ENCODE measurements around the gene FCER1G.
"Not testable (repeated sequence)": the region's sequence is repeated elsewhere in the genome, so short reads cannot be mapped to it uniquely, and the experiment has no call there.

Gene FCER1G

DNA sequence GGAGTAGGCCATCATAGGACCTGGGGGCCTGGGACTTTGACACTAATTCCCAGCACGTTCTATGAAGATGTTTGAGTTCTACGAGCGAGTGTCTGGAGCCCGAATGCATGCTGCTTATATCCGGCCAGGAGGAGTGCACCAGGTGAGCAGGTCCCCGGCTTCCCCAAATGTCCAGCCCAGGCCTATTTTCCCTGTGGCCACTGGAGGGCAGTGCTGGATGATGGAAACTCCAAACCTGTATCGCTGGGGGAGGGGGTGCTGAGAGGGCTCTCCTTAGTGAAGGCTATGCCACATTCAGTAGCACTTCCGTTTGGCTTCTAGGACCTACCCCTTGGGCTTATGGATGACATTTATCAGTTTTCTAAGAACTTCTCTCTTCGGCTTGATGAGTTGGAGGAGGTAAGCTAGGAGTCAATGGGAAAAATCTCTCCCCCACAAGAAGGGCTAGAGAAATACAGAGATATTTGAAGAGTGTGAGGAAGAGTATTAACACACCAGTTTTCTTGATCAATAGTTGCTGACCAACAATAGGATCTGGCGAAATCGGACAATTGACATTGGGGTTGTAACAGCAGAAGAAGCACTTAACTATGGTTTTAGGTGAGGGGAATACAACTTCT is 5.2 kb upstream of the FCER1G start:
- peak; percentile 56 for DNase-seq

DNA sequence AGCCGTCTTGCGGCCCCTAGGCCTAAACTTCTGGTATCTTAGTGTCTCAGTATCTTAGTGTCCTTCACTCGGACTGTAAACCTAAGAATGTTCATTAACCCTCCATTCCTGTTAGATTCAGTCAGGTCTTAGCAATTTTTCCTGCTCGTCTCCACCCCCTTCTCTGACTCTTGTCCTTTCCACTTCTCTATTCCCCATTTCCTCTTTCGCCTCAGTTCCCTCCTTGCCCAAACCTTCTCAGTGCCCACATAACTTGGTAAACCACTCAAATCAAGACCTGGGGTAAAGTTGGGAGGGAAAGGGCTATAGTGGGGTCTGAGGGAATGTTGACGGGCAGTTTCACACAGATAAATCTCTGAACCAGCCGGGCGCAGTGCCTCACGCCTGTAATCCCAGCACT is 726 bp upstream of the FCER1G start:
- DNase-seq: no peak

DNA sequence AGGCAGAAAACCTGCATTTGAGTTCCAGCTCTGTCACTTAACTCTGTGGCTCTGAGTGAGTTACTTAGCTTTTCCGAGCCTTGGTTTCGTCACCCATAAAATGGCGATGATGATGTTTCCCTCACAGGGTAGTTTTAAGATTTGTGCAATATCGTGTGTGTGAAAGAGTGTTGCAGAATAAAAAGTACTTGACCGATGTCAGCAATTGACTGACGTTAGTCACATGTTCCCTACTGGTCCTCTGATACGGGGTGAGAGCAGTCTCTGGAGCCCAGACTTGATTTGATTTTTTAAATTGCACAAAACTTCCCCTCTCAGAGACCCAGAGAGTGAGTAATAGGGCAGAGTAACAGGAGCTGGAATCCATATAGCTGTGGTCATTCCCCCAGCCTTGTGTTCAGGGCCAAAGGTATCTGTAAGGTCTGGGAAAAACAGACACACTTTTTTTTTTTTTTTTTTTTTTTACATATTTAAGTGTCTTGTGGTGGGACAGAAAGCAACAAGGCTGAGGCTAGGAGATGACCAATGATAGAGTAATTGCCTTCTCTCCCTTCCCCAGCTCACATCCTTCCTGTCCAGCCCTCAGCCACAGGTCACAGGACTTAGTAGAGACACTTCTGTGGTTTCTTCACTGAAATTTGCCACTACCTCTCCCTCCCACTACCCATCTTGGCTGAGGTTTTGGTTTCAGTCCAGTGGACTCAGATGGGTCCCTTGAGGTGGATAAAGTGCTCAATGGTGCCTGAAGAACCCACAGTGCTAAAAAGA is 2.0 kb downstream of the FCER1G start:
- no peak for DNase-seq

DNA sequence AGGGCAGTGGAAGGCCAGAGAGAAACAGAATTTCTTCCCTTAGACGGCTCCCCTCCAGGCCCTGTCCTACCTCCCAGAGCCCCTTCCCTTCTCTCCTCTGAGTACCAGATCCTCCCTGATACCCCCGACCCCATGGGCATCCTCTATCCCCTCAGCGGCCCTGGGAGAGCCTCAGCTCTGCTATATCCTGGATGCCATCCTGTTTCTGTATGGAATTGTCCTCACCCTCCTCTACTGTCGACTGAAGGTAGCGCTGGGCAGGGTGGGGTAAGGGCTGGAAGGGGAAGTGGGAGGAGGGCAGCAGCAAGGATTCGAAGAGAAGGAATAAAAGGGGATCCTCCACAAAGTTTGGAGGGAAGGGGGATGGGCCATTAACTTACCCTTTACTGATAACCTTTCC is 2.7 kb downstream of the FCER1G start:
- DNase-seq: no peak

DNA sequence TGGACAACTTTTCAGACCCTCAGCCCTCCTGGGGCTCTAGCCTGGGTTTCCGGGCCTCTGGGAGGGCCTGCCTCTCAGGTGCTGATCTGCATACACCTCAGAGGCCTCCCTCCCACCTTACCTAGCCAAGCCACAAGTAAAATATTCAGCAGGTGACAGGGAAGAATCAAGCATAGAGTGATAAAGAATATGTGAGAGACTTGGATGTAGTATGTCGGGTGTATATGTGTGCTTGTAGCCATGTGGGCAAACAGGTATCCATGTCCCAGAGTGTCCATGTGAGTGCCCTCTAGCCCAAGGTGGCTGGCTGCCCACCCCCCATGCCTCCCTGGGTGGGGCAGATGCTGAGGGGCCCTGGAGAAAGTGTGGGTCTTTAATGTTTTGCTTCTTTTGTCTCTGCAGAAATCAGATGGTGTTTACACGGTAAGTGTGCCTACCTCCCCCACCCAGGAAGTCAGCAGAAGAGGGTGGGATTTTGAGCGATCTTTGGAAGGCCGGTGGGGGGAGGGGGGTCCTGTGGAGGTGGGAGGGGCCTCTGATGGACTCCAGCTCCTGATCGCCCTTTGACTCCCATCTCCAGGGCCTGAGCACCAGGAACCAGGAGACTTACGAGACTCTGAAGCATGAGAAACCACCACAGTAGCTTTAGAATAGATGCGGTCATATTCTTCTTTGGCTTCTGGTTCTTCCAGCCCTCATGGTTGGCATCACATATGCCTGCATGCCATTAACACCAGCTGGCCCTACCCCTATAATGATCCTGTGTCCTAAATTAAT is 3.4 kb downstream of the FCER1G start:
- no peak for DNase-seq

DNA sequence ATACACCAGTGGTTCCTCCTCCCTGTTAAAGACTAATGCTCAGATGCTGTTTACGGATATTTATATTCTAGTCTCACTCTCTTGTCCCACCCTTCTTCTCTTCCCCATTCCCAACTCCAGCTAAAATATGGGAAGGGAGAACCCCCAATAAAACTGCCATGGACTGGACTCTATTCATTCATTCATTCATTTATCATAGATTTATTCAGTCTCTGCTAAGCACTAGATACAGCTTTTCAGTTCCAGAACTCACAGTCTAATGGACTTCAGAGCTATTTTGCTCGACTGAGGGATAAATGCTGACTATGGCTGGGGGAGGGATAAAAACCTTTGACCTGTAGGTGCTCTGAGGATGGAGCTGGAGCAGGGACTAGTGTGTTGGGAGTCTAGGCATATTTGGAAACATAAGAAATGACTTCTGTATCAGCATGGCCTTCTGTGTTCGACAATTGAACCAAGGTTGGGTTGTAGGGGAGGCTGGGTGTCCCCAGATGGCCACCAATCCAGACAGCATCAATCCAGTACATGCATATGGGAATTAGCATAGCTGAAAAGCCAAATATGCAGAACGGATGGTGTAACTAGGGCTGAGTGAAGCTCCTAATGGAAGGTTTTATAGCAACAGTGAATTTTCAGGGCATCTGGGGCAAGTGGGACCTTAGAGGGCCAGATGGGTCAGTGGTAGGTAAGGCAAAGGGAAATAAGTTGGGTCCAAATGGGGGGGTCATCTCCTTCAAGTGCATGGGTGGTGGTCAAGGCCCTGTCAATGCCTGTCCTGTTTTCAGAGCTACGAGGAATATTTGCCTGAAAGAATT is 4.2 kb downstream of the FCER1G start:
- DNase-seq: no peak

DNA sequence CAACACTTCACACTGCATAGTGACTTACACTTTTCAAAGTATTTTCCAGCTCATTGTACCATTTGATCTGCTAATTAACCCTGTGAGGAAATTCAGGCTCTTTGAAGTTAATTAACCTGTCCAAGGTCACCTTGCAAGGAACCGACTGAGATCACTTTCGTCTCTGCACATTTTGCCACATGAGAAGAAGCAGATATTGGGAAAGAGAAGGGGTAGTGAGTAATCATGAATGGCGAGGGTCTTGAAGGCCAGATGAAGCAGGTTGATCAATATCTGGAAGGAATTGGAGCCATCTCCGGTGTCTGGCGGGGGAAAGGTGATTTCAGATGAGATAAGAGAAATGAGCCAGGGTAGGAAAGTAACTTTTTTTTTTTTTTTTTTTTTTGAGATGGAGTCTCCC is 4.9 kb downstream of the FCER1G start:
- no peak for DNase-seq

DNA sequence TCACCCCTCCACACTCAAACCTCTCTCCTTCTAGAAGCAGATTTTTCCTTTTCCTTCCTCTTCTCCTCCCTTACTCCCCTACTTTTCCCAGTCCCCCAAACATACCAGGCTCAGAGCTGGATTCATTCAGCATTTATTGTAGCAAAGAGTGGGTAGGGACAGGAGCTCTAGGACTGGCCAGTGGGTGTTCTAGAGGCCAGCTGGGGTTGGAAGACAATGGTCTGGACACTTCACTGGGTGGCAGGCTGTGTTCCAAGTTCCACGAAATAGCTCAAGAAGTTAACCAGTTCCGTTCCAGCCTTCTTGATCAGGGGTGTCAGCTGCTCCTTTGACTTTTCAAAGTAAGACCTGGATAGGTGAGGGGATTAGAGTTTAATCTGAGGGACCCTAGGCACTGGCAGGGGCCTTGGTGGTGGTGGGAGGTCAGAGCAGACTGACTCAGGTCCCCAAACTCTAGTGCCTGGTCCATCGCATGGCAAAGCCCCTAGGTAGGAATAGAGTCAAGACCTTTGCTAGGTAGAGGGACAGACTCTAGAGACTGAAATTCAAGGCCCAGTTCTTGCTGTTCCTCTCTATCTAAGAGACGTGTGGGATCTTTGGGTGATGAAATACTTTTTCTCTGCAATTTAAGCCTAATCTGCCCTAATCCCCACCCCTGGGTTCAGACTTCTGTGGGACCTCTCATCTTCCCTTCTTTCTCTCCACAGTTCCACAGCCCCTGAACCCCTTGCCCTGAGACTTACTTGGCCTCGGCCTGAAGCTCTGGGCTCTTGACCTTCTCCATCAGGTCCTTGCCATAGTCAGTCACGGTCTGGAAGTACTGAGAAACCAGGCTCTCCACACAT is 7.3 kb downstream of the FCER1G start:
- DNase-seq: no peak

DNA sequence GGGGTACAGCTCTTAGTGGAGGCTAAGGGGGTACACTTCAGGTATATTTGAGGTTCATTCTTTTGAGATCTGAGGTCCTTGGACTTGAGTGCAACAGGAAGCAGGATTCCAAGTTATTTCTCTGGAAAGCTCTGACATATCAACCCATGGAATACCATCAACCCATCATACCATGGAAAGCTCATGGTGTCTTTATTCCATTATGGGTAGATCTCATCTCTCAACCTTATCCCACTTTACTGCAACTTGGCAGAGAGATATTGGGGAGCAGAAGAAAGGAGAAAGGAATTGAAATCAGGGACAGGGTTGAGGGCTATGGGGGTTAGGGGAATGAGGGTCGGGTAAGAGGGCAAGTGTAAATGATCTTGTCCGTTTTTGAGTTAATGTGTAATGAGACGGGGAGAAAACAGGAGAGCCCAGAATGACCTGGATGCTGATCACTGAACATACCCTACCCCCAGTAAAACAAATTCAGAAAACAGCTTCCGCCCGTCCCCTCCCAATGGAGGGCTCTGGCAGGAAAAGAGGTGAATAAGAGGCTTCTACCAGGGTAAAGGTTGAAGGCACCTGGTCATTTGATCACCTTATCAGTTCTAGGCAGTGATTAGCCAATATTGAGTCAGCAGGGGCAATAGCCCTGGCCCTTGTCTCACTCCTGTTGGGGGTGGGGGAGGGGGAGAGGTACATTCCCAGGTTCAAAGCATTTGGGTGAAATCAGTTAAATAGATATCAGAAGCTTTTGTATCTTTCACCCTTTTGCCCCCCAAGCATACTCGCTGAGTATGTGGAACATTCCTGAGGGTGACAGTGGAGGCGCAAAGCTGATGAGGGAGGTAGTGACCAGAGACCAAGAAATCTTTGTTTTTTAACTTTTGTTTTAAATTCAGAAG is 9.0 kb downstream of the FCER1G start:
- DNase-seq: no peak

DNA sequence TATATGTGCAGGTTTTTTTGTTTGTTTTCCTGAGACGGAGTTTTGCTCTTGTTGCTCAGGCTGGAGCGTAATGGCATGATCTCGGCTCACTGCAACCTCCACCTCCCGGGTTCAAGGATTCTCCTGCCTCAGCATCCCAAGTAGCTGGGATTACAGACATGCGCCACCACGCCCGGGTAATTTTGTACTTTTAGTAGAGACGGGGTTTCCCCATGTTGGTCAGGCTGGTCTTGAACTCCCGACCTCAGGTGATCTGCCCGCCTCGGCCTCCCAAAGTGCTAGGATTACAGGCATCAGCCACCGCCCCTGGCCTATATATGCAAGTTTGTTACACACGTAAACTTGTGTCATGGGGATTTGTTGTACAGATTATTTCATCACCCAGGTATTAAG is 9.6 kb downstream of the FCER1G start:
- DNase-seq: not testable (repeated sequence)

DNA sequence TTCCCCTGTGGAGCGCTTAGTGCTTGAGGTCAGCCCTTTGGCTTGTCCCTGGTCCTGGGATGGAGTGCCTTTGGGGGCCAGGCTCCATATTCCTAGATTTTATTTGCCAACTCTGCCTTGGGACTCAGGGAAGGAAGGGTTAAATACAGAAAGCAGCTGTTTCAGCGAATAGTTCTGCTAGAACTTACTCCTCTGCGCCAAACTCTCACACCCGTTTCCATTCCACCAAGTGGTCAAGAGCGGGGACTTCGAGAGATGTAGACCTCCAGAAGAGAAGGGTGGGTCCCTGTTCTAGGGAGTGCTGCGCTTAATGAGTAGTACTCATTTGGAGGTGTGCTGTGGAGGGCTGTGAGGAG is 10.1 kb downstream of the FCER1G start:
- no peak for DNase-seq

DNA sequence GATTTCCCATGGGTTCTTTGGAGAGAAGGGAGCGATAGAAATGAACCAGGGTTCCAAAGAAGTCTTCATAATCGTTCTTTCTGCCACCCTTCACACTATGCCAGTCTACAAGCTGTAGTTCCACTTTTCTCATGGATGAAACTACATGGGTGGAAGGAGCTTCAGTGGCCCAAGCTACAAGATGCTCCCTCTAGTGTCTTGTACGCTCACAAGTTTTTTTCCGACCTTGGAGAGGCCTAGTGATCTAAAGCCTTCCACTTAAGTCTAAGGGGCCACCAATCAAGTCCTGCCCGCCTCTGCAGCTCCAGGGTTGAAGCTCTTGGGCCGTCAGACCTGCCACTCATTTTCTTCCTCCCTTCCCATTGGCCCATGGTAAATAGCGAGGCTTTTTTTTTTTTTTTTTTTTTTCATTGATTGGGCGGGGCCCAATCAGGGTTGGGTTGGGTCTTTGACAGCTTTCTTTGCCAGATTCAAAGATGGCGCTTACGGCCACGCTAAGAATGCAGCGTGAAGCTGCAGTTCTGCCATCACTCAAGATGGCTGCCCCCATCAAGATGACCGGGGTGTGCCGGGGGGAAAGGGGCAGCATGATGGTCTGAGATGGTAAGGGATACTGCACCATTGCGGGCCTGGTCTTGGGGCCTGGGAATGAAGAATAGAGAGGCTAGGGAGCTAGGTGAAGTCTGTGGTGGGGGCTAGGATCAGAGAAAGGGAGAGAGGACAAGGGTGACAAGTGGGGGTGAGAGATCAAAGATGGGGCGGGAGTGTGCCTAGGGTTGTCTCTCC is 10.6 kb downstream of the FCER1G start, which contains the start of gene TOMM40L:
TSS of gene TOMM40L (plus strand) at position 527 of the 786 bp plus-strand sequence. CDS start 430 bp downstream, outside the sequence.
- DNase-seq: peak; percentile 75

DNA sequence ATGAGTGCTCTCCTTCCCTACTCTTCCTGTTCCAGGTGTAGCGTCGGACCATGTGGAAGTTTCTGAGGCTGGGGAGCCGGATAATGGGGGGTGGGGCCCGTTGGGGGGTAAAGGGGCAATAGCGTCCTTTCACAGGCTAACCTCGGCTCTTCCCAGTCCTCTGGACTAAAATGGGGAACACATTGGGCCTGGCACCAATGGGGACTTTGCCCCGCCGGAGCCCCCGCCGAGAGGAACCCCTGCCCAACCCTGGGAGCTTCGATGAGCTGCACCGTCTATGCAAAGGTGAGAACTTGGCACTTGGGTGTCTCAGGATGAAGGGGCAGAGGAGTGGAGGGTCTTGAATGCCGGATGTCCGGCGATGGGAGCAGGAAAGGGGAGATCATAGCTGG is 11.2 kb downstream of the FCER1G start:
- no peak for DNase-seq

DNA sequence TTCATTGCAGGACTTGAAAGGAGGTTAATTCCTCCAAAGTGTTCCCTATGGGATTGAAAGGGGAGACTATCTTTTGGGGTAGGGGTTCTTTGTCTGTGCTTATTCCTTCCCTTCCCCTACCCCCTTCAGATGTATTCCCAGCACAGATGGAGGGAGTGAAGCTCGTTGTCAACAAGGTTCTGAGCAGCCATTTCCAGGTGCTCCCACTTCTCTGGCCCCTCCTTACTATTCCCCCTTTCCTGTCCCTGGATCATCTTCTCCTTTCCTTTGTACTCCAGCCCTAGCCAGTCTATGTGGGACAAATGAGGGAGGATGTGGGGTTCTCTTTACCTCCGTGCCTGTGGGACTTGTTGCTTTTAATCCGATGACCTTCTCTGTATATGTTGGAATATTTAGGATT is 11.7 kb downstream of the FCER1G start:
- no peak for DNase-seq

DNA sequence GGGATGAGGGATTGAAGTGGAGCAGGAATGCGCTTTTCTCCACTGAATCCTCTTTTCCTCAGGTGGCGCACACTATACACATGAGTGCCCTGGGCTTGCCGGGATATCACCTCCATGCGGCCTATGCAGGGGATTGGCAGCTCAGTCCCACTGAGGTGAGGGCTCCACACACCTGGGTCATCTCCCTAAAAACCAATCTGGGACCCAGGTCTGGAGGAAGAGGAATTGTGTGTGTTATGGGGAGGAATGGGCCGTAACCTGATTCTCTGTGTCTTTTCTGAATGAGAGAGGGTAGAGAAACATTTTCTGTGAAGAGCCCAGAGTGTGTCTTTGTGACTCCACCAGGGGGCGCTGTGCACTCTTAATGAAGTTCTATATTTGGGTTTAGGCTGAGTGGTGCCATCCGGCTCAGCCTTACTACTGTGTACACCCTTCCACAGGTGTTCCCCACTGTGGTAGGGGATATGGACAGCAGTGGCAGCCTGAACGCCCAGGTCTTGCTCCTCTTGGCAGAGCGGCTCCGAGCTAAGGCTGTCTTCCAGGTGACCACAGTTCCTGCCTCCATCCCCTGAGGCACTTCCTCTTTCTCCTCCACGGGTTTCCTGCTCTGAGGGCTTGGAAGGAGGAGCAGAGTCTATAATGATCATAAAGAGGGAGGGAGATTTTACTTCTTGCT is 12.2 kb downstream of the FCER1G start:
- peak; percentile 94 for DNase-seq

DNA sequence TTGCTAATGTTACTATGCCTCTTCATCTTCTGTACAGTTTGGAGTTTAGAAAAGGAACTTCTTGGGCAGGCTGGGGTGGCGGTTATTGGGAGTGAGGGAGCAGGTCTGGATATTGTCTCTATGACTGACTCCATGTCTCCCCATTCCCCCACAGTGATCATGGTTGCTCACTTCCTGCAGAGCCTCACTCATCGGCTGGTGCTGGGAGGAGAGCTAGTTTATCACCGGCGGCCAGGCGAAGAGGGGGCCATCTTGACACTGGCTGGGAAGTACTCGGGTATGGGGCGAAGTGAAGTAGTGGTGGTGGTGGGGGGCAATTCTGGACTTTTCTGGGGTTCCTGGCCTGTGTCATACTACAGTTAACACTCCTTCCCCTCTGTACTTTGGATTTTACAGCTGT is 12.9 kb downstream of the FCER1G start:
- no peak for DNase-seq

DNA sequence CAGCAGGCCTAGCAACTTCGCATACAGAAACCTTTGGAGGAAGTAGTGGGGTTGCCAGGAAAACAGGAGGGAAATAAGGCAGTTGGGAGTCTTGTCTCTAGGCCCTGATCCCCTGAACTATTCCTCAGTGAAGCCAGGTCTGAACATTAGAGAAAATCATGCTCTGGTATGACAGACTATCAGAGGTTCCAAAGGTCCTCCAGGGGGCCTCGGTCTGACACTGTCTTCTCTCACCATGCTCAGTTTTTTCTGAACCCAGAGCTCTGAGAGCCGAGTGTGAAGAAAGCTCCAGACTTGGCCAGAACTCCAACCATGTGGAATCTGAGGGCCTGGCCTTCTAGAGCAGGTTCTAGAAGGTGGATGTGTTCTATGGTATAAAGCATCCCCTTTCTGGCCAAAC is 14.8 kb downstream of the FCER1G start:
- DNase-seq: no peak

DNA sequence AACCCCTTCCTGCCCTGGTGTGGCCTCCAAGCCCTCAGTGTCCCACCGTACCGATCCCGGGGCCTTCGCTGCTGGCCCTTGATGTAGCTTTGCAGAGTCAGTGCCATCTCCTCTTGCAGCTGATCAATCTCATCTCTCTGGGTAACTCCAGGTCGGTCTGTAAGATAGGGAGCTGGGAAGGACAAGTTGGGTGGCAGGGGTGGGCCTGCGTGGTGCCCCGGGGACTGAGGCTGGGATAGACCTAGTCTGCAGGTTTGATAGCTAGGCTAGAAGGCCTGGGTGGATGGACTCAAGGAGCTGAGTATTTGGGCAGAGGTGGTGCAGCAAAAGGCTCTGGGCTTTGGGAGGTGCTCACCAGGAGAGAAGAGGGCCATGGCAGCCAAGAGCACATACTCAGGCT is 15.7 kb downstream of the FCER1G start:
- DNase-seq: no peak

DNA sequence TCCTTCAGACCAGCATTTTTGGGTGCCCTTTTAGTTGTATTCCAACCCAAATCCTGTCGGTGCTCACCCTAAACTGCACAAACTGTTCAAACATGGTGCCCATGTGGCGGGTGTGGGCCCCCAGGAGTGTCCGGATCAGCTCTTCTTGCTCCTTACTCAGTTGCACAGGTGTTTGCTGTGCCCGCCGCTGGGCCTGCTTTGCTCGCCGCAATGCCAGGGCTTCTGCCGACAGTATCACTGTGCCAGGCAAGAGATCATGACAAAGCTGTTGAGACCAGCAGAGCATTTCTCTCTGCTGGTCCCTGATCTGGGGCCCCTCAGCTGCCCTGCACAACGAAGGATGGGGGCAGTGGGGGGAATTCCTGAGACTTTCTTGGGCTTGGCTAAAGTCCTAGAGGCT is 18.0 kb downstream of the FCER1G start:
- DNase-seq: no peak
